ENCODE measurements around the gene SETD2. TPM values are rescaled to one million over a fixed set of nuclear protein-coding genes. Genes with fewer than 3 reads are reported as not detected.

The SETD2 gene
- total RNA-seq, 1 experiment from 2014 or later: 60.8 TPM

GRCh38 chr3:47008234-47008796 is 155.6 kb downstream of the SETD2 start:
- no CpG with 5 or more reads among the region's 13 CpGs for WGBS (ENCODE audit: extremely low coverage, insufficient read length, low lambda C conversion rate)
- H3K9me3 ChIP-seq (ENCODE audit: control insufficient read depth, low read depth, low read length): no peaks in the 10 kb centered on the region
- no peak overlapping the region for H2AK5ac ChIP-seq (ENCODE audit: insufficient read length, low read length)
- no peak for DNase-seq
- H4K5ac ChIP-seq (ENCODE audit: insufficient read length, low read depth, low read length): no peak overlapping the region
- no peak overlapping the region for H2BK12ac ChIP-seq (ENCODE audit: insufficient read length, low read depth, low read length)
- no peaks in the 10 kb centered on the region for H3K27me3 Mint-ChIP-seq (ENCODE audit: low read depth)
- H4K91ac ChIP-seq (ENCODE audit: insufficient read length, low read depth, low read length): no peak overlapping the region
- no peak overlapping the region for H3K9ac ChIP-seq (ENCODE audit: extremely low read depth, insufficient read length, low read length)
- H2BK20ac ChIP-seq (ENCODE audit: low read depth, low read length, poor library complexity, severe bottlenecking): no peak overlapping the region
- no peaks in the 10 kb centered on the region for H3K79me2 ChIP-seq (ENCODE audit: insufficient read depth, low read length)
- no peak for TF ChIP-seq CTCF (conservative IDR thresholded peaks at IDR 0.05)
- no peak overlapping the region for H2AFZ ChIP-seq (ENCODE audit: low read length)
- no peak overlapping the region; a peak in 1 of 7 replicates for H3K27ac Mint-ChIP-seq
- H3K36me3 Mint-ChIP-seq (ENCODE audit: insufficient read depth in 1 of 3, low read depth in 3 of 3): peaks cover 21 to 31% (median 28%) of the 10 kb centered on the region in 3 experiments
- H3K9me3 Mint-ChIP-seq: no peaks in the 10 kb centered on the region
- no peaks in the 10 kb centered on the region for H4K20me1 ChIP-seq (ENCODE audit: control insufficient read depth, insufficient read depth, insufficient read length)
- no peaks in the 10 kb centered on the region for H3K79me1 ChIP-seq (ENCODE audit: insufficient read depth, low read depth, low read length, poor library complexity, severe bottlenecking)
- H3K56ac ChIP-seq (ENCODE audit: insufficient read length, low read depth, low read length): no peak overlapping the region
- peak overlapping the region; percentile 56 to 76 for H3K4me3 Mint-ChIP-seq
- no peak overlapping the region for H4K8ac ChIP-seq (replicated peaks; ENCODE audit: insufficient read length, low read depth, low read length)
- H3K27me3 ChIP-seq (ENCODE audit: insufficient read depth, low read length): no peaks in the 10 kb centered on the region
- H3K4me1 Mint-ChIP-seq: peaks cover 12 to 15% of the 10 kb centered on the region in 2 experiments
- no peak overlapping the region for H3K18ac ChIP-seq (ENCODE audit: insufficient read length, low read depth, low read length)
- no peak overlapping the region for H2BK5ac ChIP-seq (ENCODE audit: insufficient read length, low read length)
- H3T11ph ChIP-seq (ENCODE audit: low read length): no peak overlapping the region
- H3K4me2 ChIP-seq (ENCODE audit: insufficient read depth, insufficient read length, low read length): peak overlapping the region; percentile 28
- H3K27ac ChIP-seq (ENCODE audit: insufficient read length, low read depth, low read length): no peak overlapping the region
- H3K23me2 ChIP-seq (ENCODE audit: insufficient read length, low read depth, low read length, poor library complexity, severe bottlenecking): peaks cover 4% of the 10 kb centered on the region
- no peak overlapping the region for H3K23ac ChIP-seq (ENCODE audit: insufficient read length, low read depth, low read length)
- H3K14ac ChIP-seq (ENCODE audit: insufficient read depth, low read length): no peak overlapping the region
- H3K4ac ChIP-seq (ENCODE audit: low read depth, low read length): no peak overlapping the region
- no peaks in the 10 kb centered on the region for H3K4me1 ChIP-seq (ENCODE audit: insufficient read depth, low read length)
- H2BK120ac ChIP-seq (ENCODE audit: low read depth, low read length, poor library complexity, severe bottlenecking): no peak overlapping the region
- H2BK15ac ChIP-seq (ENCODE audit: low read depth, low read length): no peak overlapping the region

Measured in H9 (cell line).